ENCODE results near the gene VEGFB. TPM values are rescaled to one million over a fixed set of nuclear protein-coding genes. Genes with fewer than 3 reads are reported as not detected.

The VEGFB gene
- total and polyA plus RNA-seq, 7 donors, result 23.4 to 117 (median 94.9) TPM

DNA sequence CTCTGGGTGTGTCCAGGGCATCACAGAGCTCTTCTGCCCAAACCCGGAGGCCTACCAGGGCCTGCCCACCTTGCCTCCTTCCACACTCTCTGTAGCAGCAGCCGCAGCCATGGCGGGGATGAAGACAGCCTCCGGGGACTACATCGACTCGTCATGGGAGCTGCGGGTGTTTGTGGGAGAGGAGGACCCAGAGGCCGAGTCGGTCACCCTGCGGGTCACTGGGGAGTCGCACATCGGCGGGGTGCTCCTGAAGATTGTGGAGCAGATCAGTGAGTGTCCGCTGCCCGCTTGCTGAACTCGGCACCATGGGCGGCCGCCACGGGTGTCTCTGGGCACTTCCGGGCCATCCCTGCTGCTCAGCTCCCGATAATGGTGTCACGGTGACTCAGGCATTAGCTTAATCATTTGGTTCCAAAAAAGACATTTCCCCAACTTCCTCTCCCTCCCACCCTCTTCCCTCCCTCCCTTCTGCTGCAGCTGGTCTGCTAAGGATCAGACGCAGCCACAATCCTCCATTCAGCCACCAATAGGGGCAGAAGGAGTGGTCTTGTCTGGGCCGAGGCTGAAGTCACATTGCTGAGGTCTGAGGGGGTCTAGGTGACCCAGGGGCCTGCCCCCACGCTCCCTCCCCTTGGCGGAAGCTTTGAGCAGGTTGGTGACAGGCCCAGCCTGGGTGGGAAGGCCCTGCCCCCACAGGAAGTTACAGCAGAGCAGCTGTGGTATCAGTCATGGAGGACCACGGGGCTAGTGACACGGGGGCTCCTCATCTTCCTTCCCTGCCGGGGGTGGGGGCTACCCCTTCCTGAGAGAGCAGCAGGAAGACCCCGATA lies 26.9 kb upstream of the VEGFB start:
- H3K4me1 ChIP-seq, result peaks cover 0 to 32% (median 18%) of the 10 kb centered on the region in 4 donors
- intact Hi-C loops (cut with DNase I), result no loop called here
- WGBS, 2 donors, result 31 to 73% methylated on average over 30 of the region's 30 CpGs
- H3K27me3 ChIP-seq, result no peaks in the 10 kb centered on the region
- H3K9me3 ChIP-seq, result no peaks in the 10 kb centered on the region
- peak; percentile 85 for DNase-seq
- peak overlapping the region; percentile 68 to 77 (median 70) for H3K27ac ChIP-seq
- peaks cover 18 to 31% (median 18%) of the 10 kb centered on the region in 4 donors for H3K36me3 ChIP-seq
- TF ChIP-seq POLR2A (IDR thresholded peaks at IDR 0.05), result no peak
- peak in 2 of 4 donors; percentile 33 to 41 for TF ChIP-seq POLR2AphosphoS5 (IDR thresholded peaks at IDR 0.05)
- peak overlapping the region; percentile 0 to 41 (median 30) for H3K4me3 ChIP-seq

DNA sequence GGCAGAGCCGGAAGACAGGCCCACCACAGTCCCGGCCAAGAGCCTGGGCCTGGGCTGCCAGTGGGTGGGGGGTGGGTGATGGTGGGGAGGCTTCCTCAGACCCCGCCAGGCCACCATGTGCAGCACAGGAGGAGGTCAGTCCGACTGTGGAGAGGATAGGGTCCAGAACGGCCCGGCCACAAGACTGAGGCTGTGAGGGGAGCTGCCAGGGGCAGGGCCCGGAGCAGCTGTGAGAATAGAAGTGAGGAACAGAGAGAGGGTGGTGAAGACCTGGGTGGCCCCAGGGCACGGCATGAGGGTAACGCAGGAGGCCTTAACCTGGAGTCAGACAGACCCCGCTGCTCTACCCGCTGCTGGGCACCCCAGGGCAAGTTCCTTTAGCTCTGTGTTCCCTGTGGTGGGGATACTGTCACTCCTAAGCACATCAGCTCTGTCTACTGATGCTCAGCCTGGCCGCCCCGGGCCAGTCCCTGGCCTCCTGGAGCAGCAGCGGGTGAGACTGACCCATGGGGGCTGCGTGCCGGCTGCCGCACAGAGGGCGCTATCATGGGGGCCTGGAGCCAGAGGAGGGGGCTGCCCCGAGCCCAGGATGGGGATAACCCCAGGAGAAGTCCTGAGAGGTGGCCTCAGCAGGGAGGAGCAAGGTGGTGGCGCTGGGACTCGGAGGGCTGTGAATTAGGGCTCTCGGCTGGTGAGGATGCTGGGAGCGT lies 26.1 kb upstream of the VEGFB start:
- intact Hi-C loops (cut with DNase I), result no loop called here
- no peaks in the 10 kb centered on the region for H3K9me3 ChIP-seq
- no peak for TF ChIP-seq EP300 (IDR thresholded peaks at IDR 0.05)
- TF ChIP-seq POLR2A (IDR thresholded peaks at IDR 0.05), result no peak
- WGBS, 2 donors, result 70 to 89% methylated on average over 23 of the region's 23 CpGs
- peak overlapping the region; percentile 68 to 77 (median 70) for H3K27ac ChIP-seq
- H3K27me3 ChIP-seq, result no peaks in the 10 kb centered on the region
- peaks cover 0 to 32% (median 18%) of the 10 kb centered on the region in 4 donors for H3K4me1 ChIP-seq
- H3K4me3 ChIP-seq, result peak overlapping the region in 3 of 4 donors; percentile 25 to 41 (median 34)
- DNase-seq, result no peak
- H3K36me3 ChIP-seq, result peaks cover 10 to 23% (median 10%) of the 10 kb centered on the region in 4 donors

DNA sequence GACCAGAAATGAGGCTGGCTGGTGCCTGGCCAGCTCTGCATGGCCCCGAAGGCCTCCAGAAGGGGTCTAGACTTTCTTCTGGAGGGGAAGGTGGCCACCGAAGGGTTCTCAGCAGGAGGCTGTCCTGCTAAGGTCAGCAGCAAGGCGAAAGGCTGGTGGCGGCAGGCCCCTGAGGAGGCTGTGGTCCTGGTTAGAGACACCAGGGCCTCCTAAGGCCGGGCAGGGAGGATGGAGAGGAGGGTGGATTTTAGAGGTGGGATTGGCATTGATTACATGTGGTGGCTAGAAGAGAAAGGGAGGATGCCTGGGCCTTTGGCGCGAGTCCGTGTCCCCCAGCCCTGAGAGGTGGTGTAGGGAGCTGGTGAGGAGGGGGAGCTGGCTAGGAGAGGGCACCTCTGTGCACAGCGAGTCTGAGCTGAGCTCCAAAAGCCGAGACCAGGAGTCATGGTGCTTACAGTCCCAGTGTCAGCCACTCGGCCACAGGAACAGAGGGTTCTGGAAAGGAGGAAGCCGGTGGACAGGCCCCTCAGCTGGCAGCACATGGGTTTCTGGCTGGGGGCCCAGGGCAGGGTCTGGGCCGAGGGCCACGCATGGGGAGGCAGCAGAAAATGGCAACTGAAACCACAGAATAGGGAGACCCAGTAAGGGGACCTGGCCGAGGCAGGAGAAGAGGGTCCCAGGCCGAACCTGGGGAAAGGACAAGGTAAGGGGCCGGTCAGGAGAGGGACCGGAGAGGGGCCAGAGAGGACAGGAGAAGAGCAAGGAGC lies 25.4 kb upstream of the VEGFB start:
- TF ChIP-seq EP300 (IDR thresholded peaks at IDR 0.05) (no peak), POLR2A (IDR thresholded peaks at IDR 0.05) (no peak), POLR2AphosphoS5 (IDR thresholded peaks at IDR 0.05) (no peak)
- TF ChIP-seq, protein P1, sequence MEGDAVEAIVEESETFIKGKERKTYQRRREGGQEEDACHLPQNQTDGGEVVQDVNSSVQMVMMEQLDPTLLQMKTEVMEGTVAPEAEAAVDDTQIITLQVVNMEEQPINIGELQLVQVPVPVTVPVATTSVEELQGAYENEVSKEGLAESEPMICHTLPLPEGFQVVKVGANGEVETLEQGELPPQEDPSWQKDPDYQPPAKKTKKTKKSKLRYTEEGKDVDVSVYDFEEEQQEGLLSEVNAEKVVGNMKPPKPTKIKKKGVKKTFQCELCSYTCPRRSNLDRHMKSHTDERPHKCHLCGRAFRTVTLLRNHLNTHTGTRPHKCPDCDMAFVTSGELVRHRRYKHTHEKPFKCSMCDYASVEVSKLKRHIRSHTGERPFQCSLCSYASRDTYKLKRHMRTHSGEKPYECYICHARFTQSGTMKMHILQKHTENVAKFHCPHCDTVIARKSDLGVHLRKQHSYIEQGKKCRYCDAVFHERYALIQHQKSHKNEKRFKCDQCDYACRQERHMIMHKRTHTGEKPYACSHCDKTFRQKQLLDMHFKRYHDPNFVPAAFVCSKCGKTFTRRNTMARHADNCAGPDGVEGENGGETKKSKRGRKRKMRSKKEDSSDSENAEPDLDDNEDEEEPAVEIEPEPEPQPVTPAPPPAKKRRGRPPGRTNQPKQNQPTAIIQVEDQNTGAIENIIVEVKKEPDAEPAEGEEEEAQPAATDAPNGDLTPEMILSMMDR (IDR thresholded peaks at IDR 0.05), result no peak
- H3K9me3 ChIP-seq, result no peaks in the 10 kb centered on the region
- peak overlapping the region; percentile 68 to 77 (median 70) for H3K27ac ChIP-seq
- peaks cover 2 to 16% (median 3%) of the 10 kb centered on the region in 4 donors for H3K36me3 ChIP-seq
- no peak for DNase-seq
- 88 to 91% methylated on average over 18 of the region's 18 CpGs for WGBS, 2 donors
- H3K4me3 ChIP-seq, result no peak overlapping the region
- H3K4me1 ChIP-seq, result peaks cover 0 to 32% (median 17%) of the 10 kb centered on the region in 4 donors
- no peaks in the 10 kb centered on the region for H3K27me3 ChIP-seq
- intact Hi-C loops (cut with DNase I), result no loop called here

DNA sequence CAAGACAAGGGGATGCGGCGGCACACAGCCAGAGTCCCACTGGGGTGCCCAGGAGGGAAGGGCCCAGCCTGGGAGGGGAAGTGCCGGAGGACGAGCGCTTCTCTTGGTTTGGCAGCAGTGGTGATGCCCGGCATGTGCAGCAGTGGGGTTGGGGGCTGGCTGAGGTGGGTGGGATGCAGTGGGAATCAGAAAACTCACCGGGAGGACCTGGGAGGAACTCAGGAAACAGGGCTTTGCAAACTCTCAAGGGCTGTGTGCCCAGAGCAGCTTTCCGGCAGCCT lies 24.9 kb upstream of the VEGFB start:
- peaks cover 0 to 27% (median 11%) of the 10 kb centered on the region in 4 donors for H3K4me1 ChIP-seq
- H3K27ac ChIP-seq, result no peak overlapping the region
- H3K36me3 ChIP-seq, result peaks cover 0 to 11% (median 0%) of the 10 kb centered on the region in 4 donors
- intact Hi-C loops (cut with DNase I), result no loop called here
- WGBS, 2 donors, result 92 to 93% methylated on average over 8 of the region's 8 CpGs
- DNase-seq, result no peak
- H3K27me3 ChIP-seq, result no peaks in the 10 kb centered on the region
- H3K4me3 ChIP-seq, result no peak overlapping the region
- TF ChIP-seq, protein P1 (IDR thresholded peaks at IDR 0.05), result no peak
- TF ChIP-seq POLR2A (IDR thresholded peaks at IDR 0.05) (no peak), POLR2AphosphoS5 (IDR thresholded peaks at IDR 0.05) (no peak), EP300 (IDR thresholded peaks at IDR 0.05) (no peak)
- no peaks in the 10 kb centered on the region for H3K9me3 ChIP-seq

DNA sequence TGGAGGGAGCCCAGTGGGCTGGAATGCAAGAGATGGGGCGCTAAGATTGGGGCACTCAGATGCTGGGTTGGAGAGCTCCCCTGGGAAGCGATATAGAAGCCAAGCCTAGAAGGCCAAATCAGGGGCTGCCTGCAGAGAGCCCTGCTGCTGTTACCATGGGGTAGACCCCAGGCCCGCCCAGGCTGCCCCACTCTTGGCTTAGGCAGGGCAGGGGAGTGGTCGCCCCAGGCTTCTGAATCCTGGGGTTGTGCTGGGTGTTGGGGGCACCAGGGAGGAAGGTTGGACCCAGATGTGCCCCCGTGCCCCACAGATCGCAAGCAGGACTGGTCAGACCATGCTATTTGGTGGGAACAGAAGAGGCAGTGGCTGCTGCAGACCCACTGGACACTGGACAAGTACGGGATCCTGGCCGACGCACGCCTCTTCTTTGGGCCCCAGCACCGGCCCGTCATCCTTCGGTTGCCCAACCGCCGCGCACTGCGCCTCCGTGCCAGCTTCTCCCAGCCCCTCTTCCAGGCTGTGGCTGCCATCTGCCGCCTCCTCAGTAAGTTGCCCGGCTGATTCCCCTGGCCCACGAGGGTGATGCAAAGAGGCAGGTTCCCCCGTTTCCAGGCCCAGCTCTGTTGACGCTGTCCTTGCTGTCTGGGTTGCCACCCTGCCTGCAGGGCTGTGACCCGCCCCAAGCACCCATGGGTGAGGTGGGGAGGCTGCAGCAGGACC lies 23.9 kb upstream of the VEGFB start:
- peaks cover 0 to 18% (median 6%) of the 10 kb centered on the region in 4 donors for H3K4me1 ChIP-seq
- no peaks in the 10 kb centered on the region for H3K9me3 ChIP-seq
- no peak overlapping the region for H3K27ac ChIP-seq
- WGBS, 2 donors, result 95% methylated on average over 24 of the region's 24 CpGs
- no peak overlapping the region for H3K4me3 ChIP-seq
- H3K27me3 ChIP-seq, result no peaks in the 10 kb centered on the region
- H3K36me3 ChIP-seq, result peaks cover 0 to 5% (median 0%) of the 10 kb centered on the region in 4 donors
- TF ChIP-seq POLR2A (IDR thresholded peaks at IDR 0.05) (no peak), POLR2AphosphoS5 (IDR thresholded peaks at IDR 0.05) (no peak), EP300 (IDR thresholded peaks at IDR 0.05) (no peak)
- TF ChIP-seq, protein P1 (IDR thresholded peaks at IDR 0.05), result no peak
- DNase-seq, result no peak
- intact Hi-C loops (cut with DNase I), result no loop called here

All from sigmoid colon (tissue), 7 donors.